CD14-positive monocyte (primary cell): ENCODE results near the gene LHPP. TPM values are rescaled to one million over a fixed set of nuclear protein-coding genes. Genes with fewer than 3 reads are reported as not detected.

Experiments used
- DNase-seq, 3 donors: peaks; one replicate each; pipeline ENCODE4 v3.0.0-alpha.2; 2011 to 2022
- H2AFZ ChIP-seq: 2 replicates; pipeline ENCODE4 v1.6.0; 2012; ENCODE audit warnings: mild to moderate bottlenecking, low read depth, low read length, inconsistent platforms; ENCODE audit not compliant: insufficient read depth, poor library complexity, severe bottlenecking
- H3K27ac ChIP-seq, 2 donors: 1 replicate in 1 of 2; 2 replicates in 1 of 2; pipeline ENCODE4 v1.5.1; 2012 to 2013; ENCODE audit warnings: low read length in 2 of 2, control low read depth in 1 of 2, inconsistent platforms in 1 of 2, low read depth in 1 of 2, mild to moderate bottlenecking in 1 of 2
- H3K27me3 ChIP-seq, 2 donors: one replicate each; pipeline versions ENCODE4 v1.6.0 to v1.6.1; 2011 to 2013; ENCODE audit warnings: low read length in 2 of 2; ENCODE audit not compliant: control insufficient read depth in 2 of 2, insufficient read depth in 2 of 2
- H3K36me3 ChIP-seq, 2 donors: replicated peaks in 1 of 2; 1 replicate in 1 of 2; 2 replicates in 1 of 2; pipeline versions ENCODE4 v1.5.1 to v1.6.1; 2012 to 2013; ENCODE audit warnings: low read length in 2 of 2, control low read depth in 1 of 2, inconsistent platforms in 1 of 2, mild to moderate bottlenecking in 1 of 2; ENCODE audit not compliant: insufficient read depth in 2 of 2, control insufficient read depth in 1 of 2
- H3K4me1 ChIP-seq, 2 donors: 1 replicate in 1 of 2; 2 replicates in 1 of 2; pipeline versions ENCODE4 v1.5.1 to v1.6.1; 2012 to 2013; ENCODE audit warnings: low read length in 2 of 2, control low read depth in 1 of 2, inconsistent platforms in 1 of 2, mild to moderate bottlenecking in 1 of 2, moderate library complexity in 1 of 2; ENCODE audit not compliant: insufficient read depth in 2 of 2, control insufficient read depth in 1 of 2
- H3K4me2 ChIP-seq: replicated peaks from 2 replicates; pipeline ENCODE3; 2012; ENCODE audit warnings: low read length, moderate library complexity, mild to moderate bottlenecking; ENCODE audit not compliant: poor library complexity, severe bottlenecking; ENCODE audit errors: extremely low read depth
- H3K4me3 ChIP-seq, 3 experiments: fragments of 200-600 bp in 1 of 3; sonication (generic) in 1 of 3; replicated peaks in 1 of 3; 1 replicate in 2 of 3; 2 replicates in 1 of 3; pipeline ENCODE4 v1.5.1; 2011 to 2013; ENCODE audit warnings: low read length in 3 of 3, mild to moderate bottlenecking in 3 of 3, control low read depth in 2 of 3, low read depth in 2 of 3, inconsistent platforms in 1 of 3, moderate library complexity in 1 of 3
- H3K79me2 ChIP-seq: 2 replicates; pipeline ENCODE4 v1.6.0; 2012; ENCODE audit warnings: mild to moderate bottlenecking, control low read depth, inconsistent platforms, low read length, moderate library complexity; ENCODE audit not compliant: insufficient read depth
- H3K9ac ChIP-seq: 2 replicates; pipeline ENCODE4 v1.6.0; 2017; ENCODE audit warnings: low read length, mild to moderate bottlenecking; ENCODE audit not compliant: insufficient read depth, poor library complexity, severe bottlenecking
- H3K9me3 ChIP-seq, 2 donors: replicated peaks in 1 of 2; 1 replicate in 1 of 2; 2 replicates in 1 of 2; pipeline versions ENCODE4 v1.5.1 to v1.6.1; 2012 to 2013; ENCODE audit warnings: low read length in 2 of 2, control low read depth in 1 of 2; ENCODE audit not compliant: control insufficient read depth in 1 of 2, insufficient read depth in 1 of 2
- H4K20me1 ChIP-seq: 2 replicates; pipeline ENCODE4 v1.6.0; 2012; ENCODE audit warnings: mild to moderate bottlenecking, low read length, control low read depth, moderate library complexity; ENCODE audit not compliant: insufficient read depth
- H3K27ac Mint-ChIP-seq, 7 donors: one replicate each; pipeline ENCODE4 v1.8.0; 2020; ENCODE audit warnings: mild to moderate bottlenecking in 7 of 7, mixed read lengths in 7 of 7, moderate library complexity in 6 of 7, inconsistent platforms in 2 of 7
- H3K27me3 Mint-ChIP-seq, 3 donors: one replicate each; pipeline ENCODE4 v1.8.0; 2021 to 2022; ENCODE audit warnings: low read depth in 3 of 3, mild to moderate bottlenecking in 3 of 3, mixed read lengths in 3 of 3, moderate library complexity in 3 of 3, inconsistent platforms in 1 of 3
- H3K36me3 Mint-ChIP-seq, 2 donors: one replicate each; pipeline ENCODE4 v1.8.0; 2020; ENCODE audit warnings: mixed read lengths in 2 of 2, inconsistent platforms in 1 of 2, mild to moderate bottlenecking in 1 of 2
- H3K4me1 Mint-ChIP-seq: one replicate; pipeline ENCODE4 v1.8.0; 2020; ENCODE audit warnings: mild to moderate bottlenecking, mixed read lengths
- H3K4me3 Mint-ChIP-seq, 2 donors: one replicate each; pipeline ENCODE4 v1.8.0; 2020; ENCODE audit warnings: mild to moderate bottlenecking in 2 of 2, mixed read lengths in 2 of 2, moderate library complexity in 1 of 2
- H3K9me3 Mint-ChIP-seq, 7 donors: one replicate each; pipeline ENCODE4 v1.8.0; 2020 to 2022; ENCODE audit warnings: mixed read lengths in 7 of 7, mild to moderate bottlenecking in 6 of 7, moderate library complexity in 6 of 7, inconsistent platforms in 2 of 7
- CTCF ChIP-seq: fragments of 200-600 bp; IDR thresholded peaks from one replicate; pipeline ENCODE4 v1.8.0; 2022; ENCODE audit warnings: antibody characterized with exemption, mild to moderate bottlenecking
- WGBS: methylation state at CpG from one replicate; pipeline ENCODE4 v1.1.5; 2013; ENCODE audit warnings: missing lambda C conversion rate; ENCODE audit not compliant: insufficient coverage; 5-methylcytosine and 5-hydroxymethylcytosine counted together
- intact Hi-C, 2 donors: fragments of 100-400 bp; cut with micrococcal nuclease; formaldehyde crosslinking; loops; one replicate each; pipeline versions ENCODE4 v1.15.0 to v1.15.1; 2023
- polyA plus RNA-seq, 3 donors: library from polyadenylated mRNA; depleted of rRNA in 1 of 3; unstranded in 2 of 3; stranded (reverse) in 1 of 3; fragments of 300-500 nt in 2 of 3; fragments of >200 nt in 1 of 3; fragmentation: Illumina TruSeq in 2 of 3; gene quantifications; 1 replicate in 2 of 3; 2 replicates in 1 of 3; pipeline ENCODE4 v1.2.3, GENCODE V29; 2012 to 2021

Gene LHPP
- polyA plus RNA-seq, 3 donors, result 15.2 to 20.6 (median 19.5) TPM

- Mint-ChIP-seq H3K4me1 (peaks cover 95% of the 10 kb centered on the region), H3K27ac (peak overlapping the region in 5 of 7 donors; percentile 17 to 83 (median 48)), H3K9me3 (peaks cover 0 to 3% (median 0%) of the 10 kb centered on the region in 7 donors), H3K36me3 (peaks cover 17 to 41% of the 10 kb centered on the region in 2 donors), H3K4me3 (no peak overlapping the region), H3K27me3 (peaks cover 0 to 2% (median 0%) of the 10 kb centered on the region in 3 donors)
- H3K79me2 ChIP-seq, result peaks cover 86% of the 10 kb centered on the region
- H3K4me2 ChIP-seq, result no peak overlapping the region
- no peak overlapping the region for H3K4me3 ChIP-seq
- no peak for TF ChIP-seq CTCF
- H3K4me1 ChIP-seq, result peaks cover 94 to 100% of the 10 kb centered on the region in 2 donors
- intact Hi-C loops, result loop anchor here (5.0 to 10.0 kb wide), 3 partner anchors 38 to 271 kb away; partner anchors contain the start of gene FAM53B (in 1 of the 2)
- H3K36me3 ChIP-seq, result no peaks in the 10 kb centered on the region
- H4K20me1 ChIP-seq, result no peaks in the 10 kb centered on the region
- WGBS, result no CpG with 5 or more reads among the region's 4 CpGs
- H3K9me3 ChIP-seq, result no peaks in the 10 kb centered on the region
- no peak for DNase-seq
- H3K9ac ChIP-seq, result no peak overlapping the region
- no peaks in the 10 kb centered on the region for H3K27me3 ChIP-seq
- H3K27ac ChIP-seq, result no peak overlapping the region
- H2AFZ ChIP-seq, result no peak overlapping the region
These were observed 182.6 kb downstream of the LHPP start for GRCh38 chr10:124644236-124644635.

- peaks cover 86% of the 10 kb centered on the region for H3K79me2 ChIP-seq
- no peaks in the 10 kb centered on the region for H3K9me3 ChIP-seq
- DNase-seq, result no peak
- no peak overlapping the region for H3K4me2 ChIP-seq
- peaks cover 0 to 2% (median 0%) of the 10 kb centered on the region in 3 donors for H3K27me3 Mint-ChIP-seq
- H3K27me3 ChIP-seq, result no peaks in the 10 kb centered on the region
- H3K4me3 ChIP-seq, result no peak overlapping the region
- H3K4me1 Mint-ChIP-seq, result peaks cover 95% of the 10 kb centered on the region
- H3K9ac ChIP-seq, result no peak overlapping the region
- intact Hi-C loops, result loop anchor here (5.0 to 10.0 kb wide), 4 partner anchors 37 to 270 kb away; partner anchors contain the start of gene FAM53B (in 1 of the 2)
- peaks cover 0 to 3% (median 0%) of the 10 kb centered on the region in 7 donors for H3K9me3 Mint-ChIP-seq
- peak overlapping the region in 5 of 7 donors; percentile 37 to 96 (median 68) for H3K27ac Mint-ChIP-seq
- WGBS, result 100% methylated on average over 3 of the region's 10 CpGs
- H3K36me3 ChIP-seq, result no peaks in the 10 kb centered on the region
- no peaks in the 10 kb centered on the region for H4K20me1 ChIP-seq
- H3K36me3 Mint-ChIP-seq, result peaks cover 17 to 38% of the 10 kb centered on the region in 2 donors
- no peak overlapping the region for H3K4me3 Mint-ChIP-seq
- peak overlapping the region in 1 of 2 donors; percentile 92 for H3K27ac ChIP-seq
- H2AFZ ChIP-seq, result no peak overlapping the region
- H3K4me1 ChIP-seq, result peaks cover 94 to 100% of the 10 kb centered on the region in 2 donors
- TF ChIP-seq CTCF, result no peak
These were observed 183.3 kb downstream of the LHPP start for GRCh38 chr10:124644771-124645415.
